Body of pancreas (tissue), 4 donors: ENCODE results near the gene CAMKK2. TPM values are rescaled to one million over a fixed set of nuclear protein-coding genes. Genes with fewer than 3 reads are reported as not detected.
"Not testable (repeated sequence)": the region's sequence is repeated elsewhere in the genome, so short reads cannot be mapped to it uniquely, and the experiment has no call there.

Experiments
- ATAC-seq: fragments of 150-250 bp; one replicate; pipeline ENCODE4 v1.9.1; 2016
- DNase-seq, 4 donors: peaks; one replicate each; pipeline ENCODE4 v3.0.0-alpha.2; 2019
- H3K27ac ChIP-seq, 4 donors: fragments of 200-600 bp; sonication (generic); 1 replicate in 3 of 4; 2 replicates in 1 of 4; pipeline versions ENCODE4 v1.5.1 to v1.6.1; 2016 to 2019; ENCODE audit warnings: mild to moderate bottlenecking in 1 of 4, mixed read lengths in 1 of 4, moderate library complexity in 1 of 4
- H3K27me3 ChIP-seq, 2 donors: fragments of 200-600 bp; sonication (generic); one replicate each; pipeline ENCODE4 v1.6.0; 2016; ENCODE audit warnings: mild to moderate bottlenecking in 1 of 2
- H3K36me3 ChIP-seq, 2 donors: fragments of 200-600 bp; sonication (generic); replicated peaks in 1 of 2; 2 replicates each; pipeline ENCODE4 v1.5.1; 2016; ENCODE audit warnings: low read depth in 2 of 2; ENCODE audit not compliant: insufficient read depth in 1 of 2
- H3K4me1 ChIP-seq: fragments of 200-600 bp; sonication (generic); one replicate; pipeline ENCODE4 v1.6.0; 2016
- H3K4me3 ChIP-seq, 2 donors: fragments of 200-600 bp; sonication (generic); 1 replicate in 1 of 2; 2 replicates in 1 of 2; pipeline ENCODE4 v1.5.1; 2016 to 2019
- H3K9me3 ChIP-seq, 3 donors: fragments of 200-600 bp; sonication (generic); 1 replicate in 2 of 3; 2 replicates in 1 of 3; pipeline ENCODE4 v1.5.1; 2016
- POLR2A ChIP-seq, 3 donors: fragments of 450-650 bp; IDR thresholded peaks; one replicate each; pipeline ENCODE4 v1.6.1; 2016; ENCODE audit warnings: antibody characterized with exemption in 3 of 3, mild to moderate bottlenecking in 2 of 3
- WGBS, 2 donors: methylation state at CpG; one replicate each; pipeline ENCODE4 v1.1.5; 2017; 5-methylcytosine and 5-hydroxymethylcytosine counted together
- intact Hi-C: fragments of 100-400 bp; cut with DNase I; formaldehyde crosslinking; loops from one replicate; pipeline ENCODE4 v1.15.1; 2023
- total RNA-seq, 2 donors: library from RNA; depleted of rRNA; stranded (reverse); fragments of >200 nt; gene quantifications; one replicate each; pipeline ENCODE4 v1.1.0, GENCODE V29; 2016
- TF ChIP-seq, protein P1 (sequence below), 7 experiments: fragments of 450-650 bp in 4 of 7; fragments of 200-600 bp in 3 of 7; sonication (generic) in 3 of 7; IDR thresholded peaks; one replicate each; pipeline ENCODE4 v1.5.1; 2016 to 2019; ENCODE audit warnings: antibody characterized with exemption in 7 of 7

CAMKK2 gene
- total RNA-seq, 2 donors from 2014 or later, result 17.4 to 70.5 TPM

DNA sequence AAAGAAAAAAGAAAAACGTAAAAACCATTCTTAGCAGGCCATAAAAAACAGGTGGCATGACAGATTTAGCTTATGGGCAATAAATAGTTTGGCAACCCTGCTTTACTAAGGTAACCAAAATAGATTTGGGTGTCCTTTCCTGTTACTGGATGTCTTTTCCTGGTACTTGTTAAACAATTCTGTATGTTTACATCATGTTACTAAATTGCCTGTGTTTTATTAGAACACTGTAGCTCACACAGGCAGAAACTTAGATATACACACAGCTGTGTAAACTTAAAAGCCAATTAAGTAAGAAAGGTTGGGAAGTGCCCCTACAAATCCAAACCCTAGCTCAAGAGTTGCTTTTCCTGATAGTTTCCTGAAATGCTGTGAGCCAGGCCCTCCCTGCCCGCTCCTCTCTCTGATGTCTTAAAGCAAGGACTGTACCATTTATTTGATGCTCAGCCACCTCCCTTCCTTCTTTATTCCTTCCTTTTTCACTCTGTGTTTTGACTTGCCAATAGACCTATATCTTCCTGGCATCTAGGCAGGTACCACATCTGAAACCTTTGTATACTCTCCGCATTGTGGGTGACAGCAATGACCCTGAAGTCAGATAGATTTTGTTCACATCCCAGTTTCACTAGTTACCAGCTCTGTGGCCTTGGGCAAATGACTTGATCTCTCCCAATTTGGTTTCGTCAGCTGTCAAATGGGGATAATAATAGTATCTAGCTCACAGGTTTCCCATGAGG lies 3.7 kb upstream of the CAMKK2 start:
- peaks cover 22% of the 10 kb centered on the region for H3K4me1 ChIP-seq
- WGBS, 2 donors, result 59 to 65% methylated on average over 4 of the region's 4 CpGs

DNA sequence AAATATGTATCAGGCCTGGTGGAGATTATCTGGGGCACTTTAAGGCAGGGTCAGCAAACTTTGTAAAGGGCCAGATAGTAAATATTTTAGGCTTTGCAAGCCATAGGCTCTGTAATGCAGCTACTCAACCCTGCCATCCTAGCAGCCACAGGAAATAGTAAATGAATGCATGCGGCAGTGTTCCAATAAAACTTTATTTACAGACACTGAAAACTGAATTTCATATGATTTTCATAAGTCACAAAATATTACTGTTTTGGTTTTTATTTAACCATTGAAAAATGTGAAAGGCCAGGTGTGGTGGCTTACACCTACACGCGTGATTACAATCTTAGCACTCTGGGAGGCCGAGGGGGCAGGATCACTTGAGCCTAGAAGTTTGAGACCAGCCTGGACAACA lies 3.2 kb upstream of the CAMKK2 start:
- DNase-seq (no peak), ATAC-seq (no peak)
- TF ChIP-seq POLR2A (IDR thresholded peaks at IDR 0.05), result no peak
- TF ChIP-seq, protein P1, sequence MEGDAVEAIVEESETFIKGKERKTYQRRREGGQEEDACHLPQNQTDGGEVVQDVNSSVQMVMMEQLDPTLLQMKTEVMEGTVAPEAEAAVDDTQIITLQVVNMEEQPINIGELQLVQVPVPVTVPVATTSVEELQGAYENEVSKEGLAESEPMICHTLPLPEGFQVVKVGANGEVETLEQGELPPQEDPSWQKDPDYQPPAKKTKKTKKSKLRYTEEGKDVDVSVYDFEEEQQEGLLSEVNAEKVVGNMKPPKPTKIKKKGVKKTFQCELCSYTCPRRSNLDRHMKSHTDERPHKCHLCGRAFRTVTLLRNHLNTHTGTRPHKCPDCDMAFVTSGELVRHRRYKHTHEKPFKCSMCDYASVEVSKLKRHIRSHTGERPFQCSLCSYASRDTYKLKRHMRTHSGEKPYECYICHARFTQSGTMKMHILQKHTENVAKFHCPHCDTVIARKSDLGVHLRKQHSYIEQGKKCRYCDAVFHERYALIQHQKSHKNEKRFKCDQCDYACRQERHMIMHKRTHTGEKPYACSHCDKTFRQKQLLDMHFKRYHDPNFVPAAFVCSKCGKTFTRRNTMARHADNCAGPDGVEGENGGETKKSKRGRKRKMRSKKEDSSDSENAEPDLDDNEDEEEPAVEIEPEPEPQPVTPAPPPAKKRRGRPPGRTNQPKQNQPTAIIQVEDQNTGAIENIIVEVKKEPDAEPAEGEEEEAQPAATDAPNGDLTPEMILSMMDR (IDR thresholded peaks at IDR 0.05), result no peak
- Histone ChIP-seq H3K36me3 (no peaks in the 10 kb centered on the region), H3K4me3 (no peak overlapping the region), H3K27ac (no peak overlapping the region), H3K27me3 (no peaks in the 10 kb centered on the region), H3K4me1 (peaks cover 28% of the 10 kb centered on the region), H3K9me3 (no peaks in the 10 kb centered on the region)
- 91 to 92% methylated on average over 4 of the region's 4 CpGs for WGBS, 2 donors
- intact Hi-C loops, result no loop called here

More for the DNA sequence above, 3.7 kb upstream of the CAMKK2 start:
- Histone ChIP-seq H3K4me3 (no peak overlapping the region), H3K36me3 (no peaks in the 10 kb centered on the region), H3K27ac (no peak overlapping the region), H3K9me3 (no peaks in the 10 kb centered on the region), H3K27me3 (no peaks in the 10 kb centered on the region)
- DNase-seq (no peak), ATAC-seq (no peak)
- TF ChIP-seq POLR2A (IDR thresholded peaks at IDR 0.05), result no peak
- TF ChIP-seq, protein P1 (IDR thresholded peaks at IDR 0.05), result no peak
- intact Hi-C loops, result no loop called here

DNA sequence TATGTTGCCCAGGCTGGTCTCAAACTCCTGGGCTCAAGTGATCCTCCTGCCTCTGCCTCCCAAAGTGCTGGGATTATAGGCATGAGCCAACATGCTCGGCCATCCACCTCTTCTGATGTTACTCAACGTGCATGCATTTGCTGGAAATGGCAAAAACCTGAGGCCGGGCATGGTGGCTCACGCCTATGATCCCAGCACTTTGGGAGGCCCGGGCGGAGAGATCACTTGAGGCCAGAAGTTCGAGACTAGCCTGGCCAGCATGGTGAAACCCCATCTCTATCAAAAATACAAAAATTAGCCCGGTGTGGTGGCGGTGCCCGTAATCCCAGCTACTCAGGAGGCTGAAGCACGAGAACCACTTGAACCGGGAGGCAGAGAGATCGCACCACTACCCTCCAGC lies 1.9 kb upstream of the CAMKK2 start:
- DNase-seq, H3K27me3 ChIP-seq, H3K27ac ChIP-seq, H3K36me3 ChIP-seq, H3K9me3 ChIP-seq, H3K4me3 ChIP-seq, ATAC-seq, intact Hi-C loops: not testable (repeated sequence)
- WGBS, 2 donors, result 93 to 99% methylated on average over 7 to 13 of the region's 13 CpGs
- peaks cover 29% of the 10 kb centered on the region for H3K4me1 ChIP-seq

DNA sequence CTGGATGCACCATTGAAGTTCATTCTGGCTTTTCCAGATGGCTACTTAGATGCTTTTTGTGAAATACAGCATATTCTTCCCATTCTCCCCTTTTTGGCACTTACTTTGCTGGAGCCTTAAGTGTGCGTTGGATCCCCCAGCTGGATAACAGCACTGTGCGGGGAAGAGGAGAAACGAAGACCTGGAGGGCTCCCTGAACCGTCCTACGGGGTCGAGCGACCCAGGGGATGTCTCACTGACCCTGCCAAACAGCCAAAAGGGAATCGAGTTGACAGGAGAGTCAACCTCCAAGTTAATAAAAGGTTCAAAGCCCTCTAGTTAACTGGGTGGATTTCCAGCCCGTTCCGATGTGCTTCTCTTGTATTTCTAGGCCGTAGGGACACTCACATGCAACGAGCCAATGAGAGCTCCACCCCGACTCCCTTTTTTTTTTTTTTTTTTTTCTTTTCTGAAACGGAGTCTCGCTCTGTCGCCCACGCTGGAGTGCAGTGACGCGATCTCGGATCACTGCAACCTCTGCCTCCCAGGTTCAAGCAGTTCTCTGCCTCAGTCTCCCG lies 1.0 kb upstream of the CAMKK2 start:
- Histone ChIP-seq H3K27ac (peak overlapping the region; percentile 63 to 90 (median 85)), H3K4me1 (peaks cover 29% of the 10 kb centered on the region), H3K4me3 (peak overlapping the region; percentile 67 to 71), H3K9me3 (no peaks in the 10 kb centered on the region), H3K27me3 (no peaks in the 10 kb centered on the region), H3K36me3 (no peaks in the 10 kb centered on the region)
- DNase-seq, result peak in 2 of 4 donors; percentile 21 to 22
- 5% methylated on average over 21 of the region's 21 CpGs for WGBS, 2 donors
- TF ChIP-seq POLR2A (IDR thresholded peaks at IDR 0.05), result no peak
- TF ChIP-seq, protein P1 (IDR thresholded peaks at IDR 0.05), result no peak
- intact Hi-C loops, result no loop called here
- ATAC-seq, result peak; percentile 4

DNA sequence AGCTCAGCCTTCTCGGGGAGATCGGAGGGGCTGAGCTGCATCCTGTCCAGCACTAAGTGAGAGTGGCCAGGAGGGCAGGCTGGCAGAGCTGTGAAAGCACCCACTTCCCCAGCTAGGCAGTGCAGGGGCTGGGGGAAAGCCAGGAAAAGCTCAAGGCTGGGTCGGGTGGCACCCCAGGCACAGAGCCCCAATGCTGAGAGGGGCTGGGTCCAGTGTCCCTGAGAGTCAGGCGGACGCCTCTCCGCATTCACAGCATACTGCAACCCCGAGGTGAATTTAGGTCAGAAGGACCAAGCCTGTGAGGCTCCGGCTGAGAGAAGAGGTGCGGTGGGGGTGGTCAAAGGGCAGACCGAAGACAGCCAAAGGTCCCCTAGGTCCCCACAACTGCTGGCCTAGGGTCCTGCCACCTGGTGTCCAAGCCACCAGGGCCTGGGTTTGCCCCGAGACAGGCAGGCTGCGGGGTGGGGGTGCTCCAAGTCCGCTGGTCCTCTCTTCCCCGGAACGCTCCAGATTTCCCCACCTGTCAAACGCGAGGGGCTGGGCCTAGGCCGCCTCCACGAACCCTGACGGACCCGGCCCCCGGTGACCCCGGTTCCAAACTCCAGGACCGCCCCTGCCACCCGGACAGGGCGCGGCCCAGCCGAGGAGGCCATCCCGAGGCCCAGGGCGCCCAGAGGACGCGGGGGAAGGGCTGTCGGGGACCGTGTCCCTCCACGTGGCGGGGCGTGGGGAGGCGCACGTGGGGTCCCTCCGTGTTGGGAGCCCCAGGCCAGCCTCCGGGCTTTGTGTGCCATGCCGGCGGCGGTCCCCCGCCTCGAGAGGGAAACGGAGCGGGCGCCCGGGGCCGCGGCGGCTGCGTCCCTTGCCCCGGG lies 527 bp downstream of the CAMKK2 start:
- 1% methylated on average over 37 of the region's 55 CpGs; no CpG with 5 or more reads in 1 of the 2 donors for WGBS, 2 donors
- Histone ChIP-seq H3K4me1 (peaks cover 29% of the 10 kb centered on the region), H3K9me3 (no peaks in the 10 kb centered on the region)

More for the DNA sequence above, 527 bp downstream of the CAMKK2 start:
- intact Hi-C loops, result no loop called here
- Histone ChIP-seq H3K27me3 (no peaks in the 10 kb centered on the region), H3K27ac (peak overlapping the region in 3 of 4 donors; percentile 81 to 90 (median 82)), H3K36me3 (no peaks in the 10 kb centered on the region), H3K4me3 (peak overlapping the region; percentile 83 to 97)
- ATAC-seq (peak; percentile 26), DNase-seq (peak; percentile 24 to 48 (median 39))
- TF ChIP-seq, protein P1 (IDR thresholded peaks at IDR 0.05), result peak in 1 of 7 experiments; percentile 2
- TF ChIP-seq POLR2A (IDR thresholded peaks at IDR 0.05), result peak in 1 of 3 donors; percentile 12
